ENCODE data around the gene TLCD1.
"Not testable (repeated sequence)": the region's sequence is repeated elsewhere in the genome, so short reads cannot be mapped to it uniquely, and the experiment has no call there.

The TLCD1 gene

DNA sequence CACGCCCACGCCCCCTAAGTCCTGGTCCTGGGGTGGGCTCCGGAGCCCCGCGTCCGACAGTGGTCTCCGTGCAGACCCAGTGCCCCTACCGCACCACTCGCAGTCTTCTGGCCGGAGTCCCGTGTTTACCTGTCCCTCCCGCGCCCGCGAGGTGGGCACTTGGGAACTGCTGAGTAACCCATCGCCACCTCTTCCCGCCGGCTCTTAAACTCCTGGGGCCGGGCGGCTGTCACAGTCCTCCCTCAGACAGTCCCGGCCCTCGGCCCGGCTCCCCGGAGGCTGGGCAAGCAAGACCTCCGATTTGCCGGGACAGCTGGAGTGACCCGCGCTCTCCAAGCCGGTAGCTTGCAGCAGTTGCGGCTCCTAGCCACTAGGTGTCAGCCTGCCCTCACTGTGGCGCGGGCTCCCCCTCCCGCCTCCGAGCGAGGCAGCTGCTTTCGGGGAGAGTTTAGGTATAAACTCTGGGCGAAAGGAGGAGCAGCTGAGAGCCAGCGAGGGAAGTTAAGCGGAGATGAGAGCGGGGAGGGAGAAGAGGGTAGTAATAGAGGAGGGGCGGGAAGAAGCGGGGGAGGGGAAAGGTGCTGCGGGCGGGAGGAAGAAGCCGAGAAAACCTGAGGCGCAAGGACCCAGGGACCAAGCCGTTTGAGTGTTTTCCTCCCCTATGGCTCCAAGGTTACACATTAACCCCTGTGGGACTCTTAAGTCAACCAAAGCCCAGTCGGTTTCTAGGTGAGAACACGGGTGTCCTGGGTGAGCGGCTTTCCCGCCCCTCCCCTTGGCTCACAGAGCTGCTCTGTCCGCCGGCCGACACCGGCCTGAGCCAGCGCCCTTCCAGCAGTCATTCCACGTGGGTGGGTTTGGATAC is 826 bp upstream of the TLCD1 start:
- peak; percentile 96 for DNase-seq

DNA sequence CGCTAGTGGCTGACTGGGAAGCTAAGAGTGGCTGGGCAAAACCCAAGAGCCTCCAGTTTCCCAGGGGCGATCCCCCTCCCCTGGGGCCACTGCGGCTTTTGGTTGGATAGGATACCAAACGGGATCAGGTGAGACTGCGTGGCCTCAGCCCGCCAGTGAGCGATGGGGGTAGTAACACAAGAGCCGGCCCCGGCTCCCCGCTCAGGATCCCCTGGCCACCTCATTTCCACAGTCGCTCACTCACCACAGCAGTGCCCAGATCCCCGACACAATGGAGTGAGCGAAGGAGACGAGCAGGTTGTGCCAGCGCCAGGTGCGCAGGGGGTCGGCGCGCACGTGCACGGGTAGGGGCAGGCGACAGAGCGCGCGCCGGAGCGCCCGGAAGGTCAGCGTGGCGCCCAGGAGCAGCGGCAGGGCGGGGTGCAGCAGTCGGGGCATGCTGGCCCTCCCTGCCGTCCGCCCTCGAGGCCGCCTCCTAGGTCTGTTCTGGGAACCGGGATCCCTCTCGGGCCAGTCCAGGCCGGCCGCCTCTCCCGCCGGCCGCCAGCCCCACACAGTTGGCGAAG is 290 bp downstream of the TLCD1 start:
- DNase-seq = peak; percentile 88

DNA sequence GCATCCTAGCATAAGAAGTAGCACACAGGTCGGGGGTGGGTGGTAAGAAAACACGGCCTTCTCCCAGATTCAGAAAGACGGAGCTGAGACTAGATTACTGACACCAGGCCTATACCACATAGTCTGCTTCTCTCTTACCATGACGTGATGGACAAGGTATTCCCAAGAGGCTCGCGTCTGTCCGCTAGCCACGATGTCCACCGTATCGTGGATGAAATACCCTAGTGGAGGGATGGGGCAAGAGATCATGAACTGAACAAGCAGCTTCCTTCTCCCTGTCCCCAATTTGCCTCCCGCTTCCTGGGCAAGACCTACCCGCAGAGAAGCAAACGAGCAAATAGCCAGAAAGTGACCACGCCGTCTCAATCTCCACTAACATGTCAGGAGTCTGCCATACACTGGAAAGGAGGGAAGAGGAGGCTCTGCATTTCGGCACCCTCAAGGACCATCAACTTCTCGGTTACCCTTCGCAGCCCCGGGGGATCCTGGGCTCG is 820 bp downstream of the TLCD1 start:
- peak; percentile 73 for DNase-seq

DNA sequence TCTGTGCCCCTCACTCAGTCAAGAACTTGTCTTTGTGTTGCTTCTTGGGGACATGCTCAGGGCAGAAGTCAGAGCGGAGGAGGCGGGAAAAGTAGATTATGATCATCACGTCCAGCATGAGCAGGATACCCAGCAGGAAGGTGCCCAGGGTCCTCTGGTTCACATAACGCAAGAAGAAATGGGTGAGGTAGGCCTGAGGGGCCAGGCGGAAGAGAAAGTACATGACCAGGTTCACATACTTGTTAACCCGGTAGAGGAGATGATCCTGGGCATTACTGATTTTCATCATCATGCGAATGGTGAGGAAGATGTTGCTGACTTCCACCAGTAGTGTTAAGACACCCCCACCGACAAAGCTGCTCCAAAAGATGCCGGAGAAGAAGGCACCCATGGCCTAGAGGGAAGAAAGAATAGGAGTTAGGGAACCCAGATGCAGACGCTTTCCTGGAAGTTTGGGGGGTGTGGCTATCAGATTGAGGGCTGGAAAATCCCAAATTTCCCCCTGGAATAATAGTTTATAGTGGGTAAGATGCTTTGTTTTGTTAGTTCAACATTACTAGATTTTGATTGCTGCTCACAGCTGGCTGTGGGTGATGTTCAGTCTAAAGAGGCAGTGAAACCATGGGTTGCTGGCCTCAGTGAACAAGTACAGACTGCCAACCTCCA is 1.4 kb downstream of the TLCD1 start:
- DNase-seq = peak; percentile 40

DNA sequence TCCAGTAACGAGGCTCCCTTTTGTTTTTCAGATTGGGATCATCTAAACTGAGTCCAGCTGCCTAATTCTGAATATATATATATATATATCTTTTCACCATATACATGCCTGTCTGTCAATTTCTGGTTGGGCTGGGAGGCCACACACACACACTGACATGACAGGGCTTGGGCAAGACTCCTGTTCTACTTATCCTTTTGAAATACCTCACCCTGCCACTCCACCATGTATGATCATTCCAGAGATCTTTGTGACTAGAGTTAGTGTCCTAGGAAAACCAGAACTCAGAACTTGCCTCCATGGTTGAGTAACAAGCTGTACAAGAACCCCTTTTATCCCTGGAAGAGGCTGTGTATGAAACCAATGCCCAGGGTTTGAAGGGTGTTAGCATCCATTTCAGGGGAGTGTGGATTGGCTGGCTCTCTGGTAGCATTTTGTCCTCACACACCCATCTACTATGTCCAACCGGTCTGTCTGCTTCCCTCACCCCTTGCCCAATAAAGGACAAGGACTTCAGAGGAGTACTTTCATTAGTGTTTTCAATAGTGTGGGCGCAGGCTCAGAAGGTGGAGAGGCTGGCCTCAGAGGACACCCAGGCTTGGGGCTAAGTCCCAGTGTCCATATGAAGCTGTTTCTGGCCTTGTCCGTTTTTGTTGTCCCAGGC is 2.1 kb downstream of the TLCD1 start:
- not testable (repeated sequence) for DNase-seq

DNA sequence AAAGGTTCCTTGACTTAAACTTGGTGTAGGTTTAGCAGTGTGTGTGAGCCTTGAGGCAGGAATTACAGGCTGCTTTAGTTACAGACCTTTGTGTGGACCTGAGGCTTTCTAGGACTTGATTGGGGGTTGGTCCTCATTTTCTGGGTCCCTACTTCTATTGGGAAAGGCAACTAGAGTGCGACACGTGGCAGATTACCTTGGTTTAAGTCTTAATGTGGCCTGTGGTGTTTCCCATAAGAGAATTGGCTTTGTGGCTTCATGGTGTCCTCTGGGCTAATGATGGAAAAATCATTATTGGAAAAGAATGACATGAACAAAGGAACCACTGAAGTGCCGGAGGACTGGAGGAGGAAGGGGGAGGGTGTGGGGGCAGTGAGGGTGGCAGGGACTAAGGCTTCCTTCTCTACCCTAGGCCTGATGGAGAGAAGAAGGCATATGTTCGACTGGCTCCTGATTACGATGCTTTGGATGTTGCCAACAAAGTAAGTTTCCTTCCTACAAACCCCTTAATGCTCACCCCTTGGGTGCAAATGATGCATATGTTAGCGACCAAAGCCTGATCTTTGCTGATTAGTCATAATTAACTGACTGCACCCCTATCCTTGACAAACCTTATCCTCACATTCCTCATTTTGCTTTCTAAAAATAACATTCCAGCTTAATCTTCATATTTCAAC is 2.7 kb downstream of the TLCD1 start:
- no peak for DNase-seq

DNA sequence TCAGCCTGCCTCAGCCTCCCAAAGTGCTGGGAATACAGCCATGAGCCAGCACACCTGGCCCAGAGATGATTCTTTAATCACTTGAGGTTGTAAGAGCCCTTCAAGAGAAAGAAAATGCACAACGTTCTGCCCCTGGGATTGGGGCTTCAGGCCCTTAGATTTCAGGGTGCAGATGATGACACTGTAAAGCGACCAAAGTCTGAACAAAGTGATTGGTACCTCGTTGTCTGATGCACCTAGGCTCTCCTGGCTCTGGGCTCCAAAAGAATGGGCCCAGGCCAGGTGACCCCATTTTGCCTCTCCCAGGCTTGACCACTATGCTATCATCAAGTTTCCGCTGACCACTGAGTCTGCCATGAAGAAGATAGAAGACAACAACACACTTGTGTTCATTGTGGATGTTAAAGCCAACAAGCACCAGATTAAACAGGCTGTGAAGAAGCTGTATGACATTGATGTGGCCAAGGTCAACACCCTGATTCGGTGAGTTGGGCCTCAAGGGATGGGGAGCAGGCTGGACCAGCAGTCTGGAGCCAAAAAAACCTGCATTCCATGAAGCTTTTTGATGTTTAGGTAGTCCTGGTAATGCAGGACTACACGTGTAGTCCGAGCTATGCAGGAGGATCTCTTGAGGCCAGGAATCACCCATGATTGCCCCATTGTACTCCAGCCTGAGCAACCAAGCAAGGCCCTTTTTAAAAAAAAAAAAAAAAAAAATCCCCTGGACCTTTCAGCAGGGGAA is 3.4 kb downstream of the TLCD1 start:
- DNase-seq = no peak

DNA sequence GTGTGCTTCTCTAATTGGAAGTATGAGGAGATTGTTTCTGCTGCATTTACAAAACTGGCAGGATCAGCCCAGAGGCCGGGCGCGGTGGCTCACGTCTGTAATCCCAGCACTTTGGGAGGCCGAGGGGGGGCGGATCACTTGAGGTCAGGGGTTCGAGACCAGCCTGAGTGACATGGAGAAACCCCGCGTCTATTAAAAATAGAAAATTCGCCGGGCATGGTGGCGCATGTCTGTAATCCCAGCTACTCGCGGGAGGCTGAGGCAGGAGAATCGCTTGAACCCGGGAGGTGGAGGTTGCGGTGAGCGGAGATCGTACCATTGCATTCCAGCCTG is 5.1 kb downstream of the TLCD1 start:
- not testable (repeated sequence) for DNase-seq

DNA sequence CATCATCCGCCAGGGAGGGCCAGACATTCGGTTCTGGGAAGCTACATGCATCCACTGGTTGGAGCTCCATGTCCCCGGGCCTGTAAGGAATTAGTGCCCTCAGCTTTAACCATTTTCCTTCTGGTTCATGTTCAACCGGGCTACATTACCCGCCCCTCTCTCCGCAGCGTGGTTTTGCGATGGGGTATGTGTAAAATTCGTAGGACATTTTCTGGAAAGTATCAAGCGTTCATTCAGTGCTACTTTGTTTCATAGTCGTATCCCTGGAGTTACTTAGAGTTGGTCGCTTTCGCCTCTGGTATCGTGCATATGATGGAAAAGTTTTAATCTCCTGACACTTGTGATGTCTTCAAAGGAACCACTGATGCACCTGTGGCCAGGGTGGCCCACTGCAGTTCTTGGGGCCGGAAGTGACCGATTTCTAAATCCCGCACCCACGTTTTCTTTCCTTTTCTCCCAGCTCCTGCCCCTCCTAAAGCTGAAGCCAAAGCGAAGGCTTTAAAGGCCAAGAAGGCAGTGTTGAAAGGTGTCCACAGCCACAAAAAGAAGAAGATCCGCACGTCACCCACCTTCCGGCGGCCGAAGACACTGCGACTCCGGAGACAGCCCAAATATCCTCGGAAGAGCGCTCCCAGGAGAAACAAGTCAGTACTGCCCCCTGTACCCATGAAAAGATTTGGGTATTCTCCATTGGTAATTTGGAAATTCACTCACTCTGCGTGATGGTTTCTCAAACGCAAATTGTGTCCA is 5.6 kb downstream of the TLCD1 start:
- DNase-seq = peak; percentile 65

DNA sequence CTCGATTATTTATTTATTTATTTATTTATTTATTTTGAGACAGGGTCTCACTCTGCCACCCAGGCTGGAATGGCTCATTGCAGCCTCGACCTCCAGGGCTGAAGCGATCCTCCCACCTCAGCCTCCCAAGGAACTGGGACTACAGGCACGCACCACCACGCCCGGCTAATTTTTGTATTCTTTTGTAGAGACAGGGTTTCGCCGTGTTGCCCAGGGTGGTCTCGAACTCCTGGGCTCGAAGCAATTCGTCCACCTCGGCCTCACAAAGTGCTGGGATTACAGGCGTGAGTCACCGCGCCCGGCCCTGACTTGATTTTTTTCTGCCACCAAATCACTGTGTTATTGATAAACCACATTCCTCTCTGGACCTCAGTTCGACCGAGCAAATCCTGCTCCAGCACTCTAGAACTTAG is 7.0 kb downstream of the TLCD1 start:
- DNase-seq = no peak

DNA sequence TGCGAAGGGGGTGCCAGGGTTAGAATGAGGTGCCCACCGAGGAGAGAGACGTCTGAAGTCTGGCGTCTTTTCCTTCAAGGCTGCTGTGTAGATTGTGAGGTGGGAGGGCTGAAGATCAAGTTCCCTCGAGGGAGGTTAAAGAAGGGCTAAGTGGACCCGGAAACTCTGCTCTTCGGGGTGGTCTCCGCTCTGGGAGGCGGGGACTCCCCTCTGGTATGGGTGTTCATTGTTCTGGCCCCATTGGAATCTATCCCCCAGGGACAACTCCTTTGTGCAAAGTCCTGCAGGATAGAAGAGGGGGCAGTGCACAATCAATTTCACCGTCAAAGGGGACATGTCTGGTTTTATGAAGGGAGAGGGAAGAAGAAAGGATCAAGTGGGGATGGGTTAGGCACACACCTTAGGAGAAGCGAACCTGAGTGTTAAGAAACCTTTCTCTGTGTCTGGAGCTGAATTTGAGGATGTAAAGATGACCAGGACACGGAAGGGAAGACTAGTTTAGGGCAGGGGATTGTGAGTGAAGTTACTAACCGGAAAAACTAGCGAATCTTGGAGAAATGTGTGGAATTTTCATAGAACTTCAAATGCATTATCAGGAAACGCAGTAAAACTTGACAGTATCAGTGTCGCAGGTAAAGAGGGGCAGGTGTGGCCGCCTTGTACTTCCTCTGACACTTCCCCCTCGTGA is 7.6 kb downstream of the TLCD1 start:
- no peak for DNase-seq

DNA sequence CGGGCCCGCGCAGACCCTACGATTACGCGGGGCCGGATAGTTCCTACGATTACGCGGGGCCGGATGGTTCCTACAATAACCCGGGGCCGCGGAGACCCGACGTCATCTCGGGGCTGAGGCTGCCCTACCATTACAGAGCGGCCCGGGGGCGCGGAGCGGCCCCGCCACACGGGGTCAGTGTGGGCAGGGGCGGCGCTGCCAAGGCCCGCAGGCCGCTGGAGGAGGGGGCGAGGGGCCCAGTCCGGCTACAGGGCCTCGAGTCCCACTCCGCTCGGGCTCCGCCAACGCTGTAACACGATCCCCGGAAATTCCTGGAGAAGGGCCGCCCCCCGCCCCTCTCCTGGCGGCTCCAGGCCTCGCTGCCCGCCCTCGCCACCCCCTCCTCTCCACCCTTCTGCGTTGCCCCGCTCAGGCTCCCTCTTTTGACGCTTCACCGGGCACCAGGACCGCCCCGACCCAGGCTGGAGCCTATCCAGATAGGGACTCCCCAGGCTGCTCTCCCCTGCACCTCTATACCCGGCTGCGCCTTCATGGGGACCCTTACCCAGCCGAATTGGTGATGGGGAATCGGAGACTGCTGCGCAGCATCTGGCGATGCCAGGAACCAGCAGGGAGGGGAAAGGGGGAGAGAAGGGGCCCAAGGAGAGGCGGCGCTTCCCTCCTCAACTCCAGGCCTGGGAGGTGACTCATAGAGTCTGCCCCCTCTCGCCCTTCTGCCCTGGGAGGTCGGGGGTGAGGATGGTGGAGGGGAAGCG is 8.3 kb downstream of the TLCD1 start, which contains the start of gene RAB34:
RAB34 (minus strand) TSS at position 291 of the 755 bp plus-strand sequence. CDS start 602 bp downstream, outside the sequence.
- DNase-seq = peak; percentile 63

DNA sequence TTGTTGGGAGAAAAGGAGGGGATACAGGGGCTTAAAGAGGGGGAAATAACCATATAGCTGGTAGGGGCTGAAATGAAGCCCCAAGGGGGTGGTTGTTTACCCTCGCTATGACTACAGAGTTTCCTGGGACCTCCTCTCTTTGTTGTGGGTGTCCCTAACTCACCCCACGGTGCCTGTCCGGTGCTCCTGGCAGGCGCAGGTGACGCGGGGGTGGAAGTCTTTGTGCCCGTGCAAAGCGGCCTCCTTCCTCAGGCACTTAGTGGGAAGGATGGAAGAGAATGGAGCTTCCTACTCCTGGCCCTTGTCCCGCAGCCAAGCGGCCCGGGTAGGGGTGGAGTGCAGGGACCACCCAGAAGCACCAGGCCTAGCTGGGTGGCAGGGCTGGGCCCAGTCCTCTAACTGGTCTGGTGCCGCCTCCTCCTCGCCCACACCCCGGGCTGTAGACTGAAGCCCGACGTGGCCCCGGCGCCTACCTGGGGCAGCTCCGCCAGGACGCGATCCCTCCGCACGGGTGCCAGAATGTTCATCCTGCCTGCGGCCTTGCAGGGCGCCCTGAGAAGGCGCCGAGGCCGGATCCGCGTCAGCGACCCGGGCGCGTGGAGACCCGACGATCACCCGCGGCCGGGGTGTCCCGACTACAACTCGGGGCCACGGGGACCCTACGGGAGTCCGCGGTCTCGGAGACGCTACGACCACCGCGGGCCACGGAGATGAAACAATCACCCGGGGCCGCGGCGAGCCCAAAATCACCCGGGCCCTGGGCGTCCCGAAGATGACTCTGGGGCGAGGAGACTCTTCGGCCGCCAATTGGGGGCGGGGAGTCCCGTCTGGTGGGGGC is 9.1 kb downstream of the TLCD1 start:
- no peak for DNase-seq

DNA sequence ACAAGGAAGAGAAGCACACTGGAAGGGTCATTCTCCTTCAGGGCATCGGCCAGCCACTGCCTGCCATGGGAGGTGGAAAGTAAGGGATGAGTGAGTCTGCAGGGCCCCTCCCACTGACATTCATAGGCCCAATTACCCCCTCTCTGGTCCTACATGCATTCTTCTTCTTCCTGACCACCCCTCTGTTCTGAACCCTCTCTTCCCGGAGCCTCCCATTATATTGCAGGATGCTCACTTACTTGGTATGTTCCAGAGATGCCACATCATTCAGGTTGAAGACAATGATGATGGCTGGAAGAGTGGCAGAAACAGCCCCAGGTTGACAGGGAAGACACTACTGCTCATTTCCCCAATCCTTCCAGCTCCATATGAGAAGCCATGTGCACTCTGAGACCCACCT is 10.8 kb downstream of the TLCD1 start:
- DNase-seq = no peak

DNA sequence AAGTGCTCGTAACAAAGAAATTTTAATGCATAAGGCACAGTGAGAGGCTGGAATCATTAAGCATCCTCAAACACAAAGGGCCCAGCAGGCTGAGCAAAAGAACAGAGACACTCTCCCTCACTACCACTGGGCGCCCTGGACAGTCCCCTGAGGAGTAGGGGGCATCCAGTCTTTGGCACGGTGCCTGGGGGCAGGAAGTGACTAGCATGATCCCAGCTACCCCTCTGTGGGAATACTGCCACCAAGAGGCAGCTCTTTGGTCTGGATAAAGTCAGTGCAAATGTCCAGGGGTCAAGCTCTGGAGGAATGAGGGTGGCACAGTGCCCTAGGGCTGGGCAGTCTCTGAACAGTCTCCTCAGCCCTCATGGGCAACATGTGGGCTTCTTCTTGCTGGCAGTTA is 11.8 kb downstream of the TLCD1 start:
- no peak for DNase-seq

DNA sequence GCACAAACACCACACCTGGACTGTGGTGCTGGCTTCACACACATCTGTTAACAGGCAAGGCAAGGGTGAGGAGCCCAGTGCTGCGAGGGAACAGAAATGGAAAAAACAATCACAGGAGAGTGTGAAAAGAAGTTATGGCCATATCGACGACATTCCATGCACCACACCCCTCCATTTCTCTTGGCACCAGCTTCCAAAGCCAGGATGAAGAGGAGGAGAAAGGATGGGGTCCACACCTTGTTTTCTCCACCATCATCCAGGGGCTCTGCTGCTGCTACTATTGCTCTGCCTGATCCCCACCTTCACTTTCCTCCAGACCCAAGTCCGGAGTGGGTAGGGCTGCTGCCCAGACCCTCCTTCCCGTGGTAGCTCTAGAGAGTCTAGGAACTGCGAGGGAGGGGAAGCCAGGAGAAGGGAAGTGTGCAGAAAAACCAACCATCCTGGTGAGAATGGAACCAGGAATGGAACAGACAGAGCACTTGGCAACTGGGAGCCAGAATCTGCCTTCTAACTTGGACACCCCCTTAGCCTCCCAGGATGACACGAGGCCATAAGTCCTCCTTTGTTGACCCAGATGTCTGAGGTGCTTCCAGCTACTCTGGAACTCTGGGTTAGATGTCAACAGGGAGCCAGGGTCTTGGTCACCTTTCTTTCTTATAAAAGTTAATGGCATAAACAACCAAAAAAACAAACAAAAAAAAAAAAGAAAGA is 13.2 kb downstream of the TLCD1 start:
- DNase-seq = no peak

DNA sequence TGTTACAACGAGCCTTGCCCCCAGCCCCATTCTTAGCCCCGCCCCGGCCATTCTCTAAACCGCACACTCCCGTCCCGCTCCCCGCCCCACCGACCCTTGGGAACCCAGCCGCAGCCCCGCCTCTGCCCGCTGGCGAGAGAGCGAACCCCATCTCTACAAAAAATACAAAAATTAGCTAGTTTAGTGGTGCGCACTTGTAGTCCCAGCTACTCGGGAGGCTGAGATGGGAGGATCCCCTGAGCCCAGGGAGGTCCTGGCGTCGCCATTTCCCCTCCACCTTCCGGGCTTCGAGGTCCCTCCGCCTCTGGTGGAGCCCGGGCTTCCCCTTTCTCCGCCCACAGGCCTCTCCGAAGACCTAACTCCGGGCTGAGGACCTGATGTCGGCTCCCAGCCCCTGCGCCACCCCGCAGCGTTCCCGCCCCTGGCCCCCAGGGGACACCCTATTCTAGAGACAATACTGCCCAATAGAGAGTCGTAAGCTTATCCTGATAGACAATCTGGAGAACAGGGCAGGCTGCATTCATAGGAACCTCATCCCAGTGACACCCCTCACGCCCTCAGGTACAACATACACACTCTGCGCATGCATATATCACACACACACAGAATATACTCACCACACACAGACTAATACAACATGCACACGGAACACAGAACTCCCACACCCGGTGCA is 13.9 kb downstream of the TLCD1 start:
- DNase-seq = peak; percentile 80

DNA sequence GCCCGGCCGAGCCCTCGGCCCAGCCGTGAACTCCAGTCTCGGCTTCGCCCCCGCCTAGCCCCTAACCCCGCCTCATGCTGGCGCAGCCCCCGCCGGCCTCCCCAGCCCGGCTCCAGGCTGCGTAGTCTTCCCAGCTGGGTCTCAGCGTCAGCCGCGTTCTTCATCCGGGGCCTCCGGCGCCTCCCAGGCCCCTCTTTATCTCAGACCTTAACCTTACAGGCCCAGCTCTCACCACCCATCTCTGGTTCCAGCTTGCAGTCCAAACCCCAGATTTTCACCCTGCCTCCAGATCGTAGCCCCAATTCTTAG is 14.4 kb downstream of the TLCD1 start, which contains the start of gene PROCA1:
PROCA1 (minus strand) TSS at position 166 of the 309 bp plus-strand sequence. CDS start 228 bp downstream, outside the sequence.
- DNase-seq = peak; percentile 78

Measured in hematopoietic multipotent progenitor cell treated with erythropoietin and hydrocortisone succinate and interleukin-3 and kit ligand, for 6 days (in vitro differentiated cells).